ENCODE data around the gene DESI1. TPM values are rescaled to one million over a fixed set of nuclear protein-coding genes. Genes with fewer than 3 reads are reported as not detected.

The DESI1 gene
- 22.7 and 25.0 TPM in 2 replicates for total RNA-seq (ENCODE audit: low replicate concordance)

- Histone ChIP-seq H3K27ac (peak within 1 kb of the TSS; percentile 97), H3K4me2 (peak within 1 kb of the TSS; percentile 92), H3K36me3 (peaks cover 19% of the 10 kb centered on the region), H3K4me3 (peak within 1 kb of the TSS; percentile 58), H3K79me2 (ENCODE audit: low read depth) (peaks cover 83% of the 10 kb centered on the region), H3F3A (ENCODE audit: low read depth) (peaks cover 35% of the 10 kb centered on the region), H3K9ac (peak within 1 kb of the TSS; percentile 92), H3K9me3 (ENCODE audit: low read depth) (no peaks in the 10 kb centered on the region), H3K4me1 (peaks cover 17% of the 10 kb centered on the region), H3K27me3 (no peaks in the 10 kb centered on the region), H4K20me1 (ENCODE audit: low read depth) (peaks cover 30% of the 10 kb centered on the region), H2AFZ (replicated peaks) (peak within 1 kb of the TSS; percentile 80)
- no peak for TF ChIP-seq EZH2phosphoT487 (IDR thresholded peaks at IDR 0.05)
- TF ChIP-seq EZH2 (IDR thresholded peaks at IDR 0.05), result no peak
- TF ChIP-seq CTCF (IDR thresholded peaks at IDR 0.05), result no peak
- no peaks in the 10 kb centered on the region for H3K9me3 Mint-ChIP-seq
- peaks cover 23% of the 10 kb centered on the region for H3K4me1 Mint-ChIP-seq
- peaks cover 19% of the 10 kb centered on the region for H3K36me3 Mint-ChIP-seq
- peak within 1 kb of the TSS; percentile 98 for H3K4me3 Mint-ChIP-seq
- peak within 1 kb of the TSS; percentile 94 for H3K27ac Mint-ChIP-seq
- DNase-seq (ENCODE audit: low spot score), result no peak
- H3K27me3 Mint-ChIP-seq (ENCODE audit: insufficient read depth, low read depth), result peaks cover 5% of the 10 kb centered on the region
Measured at GRCh38 chr22:41620589-41621098, at the start of gene DESI1. Gene DESI1, minus strand, starts transcription at chr22:41621043. Its CDS starts 204 bp downstream, at chr22:41620839.

- Histone ChIP-seq H3K9me3 (ENCODE audit: low read depth) (no peaks in the 10 kb centered on the region), H3F3A (ENCODE audit: low read depth) (peaks cover 33% of the 10 kb centered on the region), H3K9ac (no peak overlapping the region), H3K4me3 (no peak overlapping the region), H4K20me1 (ENCODE audit: low read depth) (no peaks in the 10 kb centered on the region), H2AFZ (replicated peaks) (no peak overlapping the region), H3K4me1 (peaks cover 8% of the 10 kb centered on the region), H3K27me3 (no peaks in the 10 kb centered on the region), H3K4me2 (no peak overlapping the region), H3K79me2 (ENCODE audit: low read depth) (no peaks in the 10 kb centered on the region), H3K27ac (no peak overlapping the region), H3K36me3 (no peaks in the 10 kb centered on the region)
- H3K36me3 Mint-ChIP-seq, result peaks cover 5% of the 10 kb centered on the region
- peak overlapping the region; percentile 70 for H3K27ac Mint-ChIP-seq
- peak overlapping the region; percentile 60 for H3K4me3 Mint-ChIP-seq
- TF ChIP-seq EZH2 (IDR thresholded peaks at IDR 0.05), result no peak
- TF ChIP-seq CTCF (IDR thresholded peaks at IDR 0.05), result no peak
- TF ChIP-seq EZH2phosphoT487 (IDR thresholded peaks at IDR 0.05), result no peak
- peaks cover 13% of the 10 kb centered on the region for H3K4me1 Mint-ChIP-seq
- H3K9me3 Mint-ChIP-seq, result no peaks in the 10 kb centered on the region
- peaks cover 2% of the 10 kb centered on the region for H3K27me3 Mint-ChIP-seq (ENCODE audit: insufficient read depth, low read depth)
- no peak for DNase-seq (ENCODE audit: low spot score)
Measured at GRCh38 chr22:41668971-41669911, 48.4 kb upstream of the DESI1 start.

- no peak for DNase-seq (ENCODE audit: low spot score)
- Histone ChIP-seq H3K9ac (no peak overlapping the region), H3K36me3 (peaks cover 11% of the 10 kb centered on the region), H3K4me3 (no peak overlapping the region), H2AFZ (replicated peaks) (no peak overlapping the region), H3K79me2 (ENCODE audit: low read depth) (no peaks in the 10 kb centered on the region), H3F3A (ENCODE audit: low read depth) (peaks cover 72% of the 10 kb centered on the region), H3K27me3 (no peaks in the 10 kb centered on the region), H4K20me1 (ENCODE audit: low read depth) (no peaks in the 10 kb centered on the region), H3K27ac (peak overlapping the region; percentile 81), H3K4me1 (peaks cover 8% of the 10 kb centered on the region), H3K4me2 (no peak overlapping the region), H3K9me3 (ENCODE audit: low read depth) (no peaks in the 10 kb centered on the region)
- H3K4me1 Mint-ChIP-seq, result peaks cover 13% of the 10 kb centered on the region
- no peak overlapping the region for H3K27ac Mint-ChIP-seq
- TF ChIP-seq EZH2phosphoT487 (IDR thresholded peaks at IDR 0.05) (no peak), CTCF (IDR thresholded peaks at IDR 0.05) (no peak), EZH2 (IDR thresholded peaks at IDR 0.05) (no peak)
- H3K4me3 Mint-ChIP-seq, result no peak overlapping the region
- H3K36me3 Mint-ChIP-seq, result peaks cover 19% of the 10 kb centered on the region
- H3K27me3 Mint-ChIP-seq (ENCODE audit: insufficient read depth, low read depth), result peaks cover 2% of the 10 kb centered on the region
- no peaks in the 10 kb centered on the region for H3K9me3 Mint-ChIP-seq
Measured at GRCh38 chr22:41664951-41665350, 44.1 kb upstream of the DESI1 start.
